ENCODE results near the gene KCNH1. TPM values are rescaled to one million over a fixed set of nuclear protein-coding genes. Genes with fewer than 3 reads are reported as not detected.

KCNH1 gene
- total and polyA plus RNA-seq, 2 donors = 0.62 to 0.85 TPM

GRCh38 chr1:210949489-210949888, 184.5 kb downstream of the KCNH1 start:
- no peaks in the 10 kb centered on the region for H3K9me3 ChIP-seq (ENCODE audit: control insufficient read depth in 2 of 2, insufficient read depth in 1 of 2, low read length in 1 of 2)
- no peak overlapping the region for H3K27ac ChIP-seq (ENCODE audit: low read depth in 1 of 2, low read length in 1 of 2)
- WGBS = 89% methylated on average over 7 of the region's 7 CpGs
- no peaks in the 10 kb centered on the region for H3K27me3 ChIP-seq (ENCODE audit: control insufficient read depth in 2 of 2, insufficient read depth in 1 of 2, low read length in 1 of 2)
- no peak for DNase-seq (ENCODE audit: low read depth in 6 of 9, low spot score in 9 of 9)
- no peaks in the 10 kb centered on the region for H3K36me3 ChIP-seq (ENCODE audit: control insufficient read depth in 2 of 2, insufficient read depth in 2 of 2, low read length in 1 of 2)
- H3K4me3 ChIP-seq (ENCODE audit: low read length in 2 of 2) = no peak overlapping the region
- no peaks in the 10 kb centered on the region for H3K4me1 ChIP-seq (ENCODE audit: control insufficient read depth in 2 of 2, insufficient read depth in 2 of 2, low read length in 2 of 2)

- H3K36me3 ChIP-seq (ENCODE audit: control insufficient read depth in 2 of 2, insufficient read depth in 2 of 2, low read length in 1 of 2) = no peaks in the 10 kb centered on the region
Measured at GRCh38 chr1:210949039-210949438, 184.9 kb downstream of the KCNH1 start.

GRCh38 chr1:210944252-210944651, 189.7 kb downstream of the KCNH1 start:
- Histone ChIP-seq H3K9me3 (ENCODE audit: control insufficient read depth in 2 of 2, insufficient read depth in 1 of 2, low read length in 1 of 2) (no peaks in the 10 kb centered on the region), H3K4me1 (ENCODE audit: control insufficient read depth in 2 of 2, insufficient read depth in 2 of 2, low read length in 2 of 2) (no peaks in the 10 kb centered on the region), H3K27ac (ENCODE audit: low read depth in 1 of 2, low read length in 1 of 2) (no peak overlapping the region), H3K27me3 (ENCODE audit: control insufficient read depth in 2 of 2, insufficient read depth in 1 of 2, low read length in 1 of 2) (no peaks in the 10 kb centered on the region), H3K36me3 (ENCODE audit: control insufficient read depth in 2 of 2, insufficient read depth in 2 of 2, low read length in 1 of 2) (no peaks in the 10 kb centered on the region), H3K4me3 (ENCODE audit: low read length in 2 of 2) (no peak overlapping the region)
- no peak for DNase-seq (ENCODE audit: low read depth in 6 of 9, low spot score in 9 of 9)
- WGBS = 43% methylated on average over 2 of the region's 2 CpGs

More at GRCh38 chr1:210949039-210949438, 184.9 kb downstream of the KCNH1 start:
- H3K4me3 ChIP-seq (ENCODE audit: low read length in 2 of 2) = no peak overlapping the region
- no peak overlapping the region for H3K27ac ChIP-seq (ENCODE audit: low read depth in 1 of 2, low read length in 1 of 2)
- DNase-seq (ENCODE audit: low read depth in 6 of 9, low spot score in 9 of 9) = no peak
- no peaks in the 10 kb centered on the region for H3K9me3 ChIP-seq (ENCODE audit: control insufficient read depth in 2 of 2, insufficient read depth in 1 of 2, low read length in 1 of 2)
- WGBS = 91% methylated on average over 2 of the region's 2 CpGs
- no peaks in the 10 kb centered on the region for H3K27me3 ChIP-seq (ENCODE audit: control insufficient read depth in 2 of 2, insufficient read depth in 1 of 2, low read length in 1 of 2)
- no peaks in the 10 kb centered on the region for H3K4me1 ChIP-seq (ENCODE audit: control insufficient read depth in 2 of 2, insufficient read depth in 2 of 2, low read length in 2 of 2)

GRCh38 chr1:210942513-210942912, 191.4 kb downstream of the KCNH1 start:
- no peak overlapping the region for H3K27ac ChIP-seq (ENCODE audit: low read depth in 1 of 2, low read length in 1 of 2)
- no peak for DNase-seq (ENCODE audit: low read depth in 6 of 9, low spot score in 9 of 9)
- H3K27me3 ChIP-seq (ENCODE audit: control insufficient read depth in 2 of 2, insufficient read depth in 1 of 2, low read length in 1 of 2) = no peaks in the 10 kb centered on the region
- H3K9me3 ChIP-seq (ENCODE audit: control insufficient read depth in 2 of 2, insufficient read depth in 1 of 2, low read length in 1 of 2) = no peaks in the 10 kb centered on the region
- 96% methylated on average over 2 of the region's 2 CpGs for WGBS
- H3K4me3 ChIP-seq (ENCODE audit: low read length in 2 of 2) = no peak overlapping the region
- no peaks in the 10 kb centered on the region for H3K36me3 ChIP-seq (ENCODE audit: control insufficient read depth in 2 of 2, insufficient read depth in 2 of 2, low read length in 1 of 2)
- H3K4me1 ChIP-seq (ENCODE audit: control insufficient read depth in 2 of 2, insufficient read depth in 2 of 2, low read length in 2 of 2) = no peaks in the 10 kb centered on the region

- 35% methylated on average over 1 of the region's 1 CpG for WGBS
- no peak overlapping the region for H3K27ac ChIP-seq (ENCODE audit: low read depth in 1 of 2, low read length in 1 of 2)
- no peaks in the 10 kb centered on the region for H3K4me1 ChIP-seq (ENCODE audit: control insufficient read depth in 2 of 2, insufficient read depth in 2 of 2, low read length in 2 of 2)
- no peak overlapping the region for H3K4me3 ChIP-seq (ENCODE audit: low read length in 2 of 2)
- no peaks in the 10 kb centered on the region for H3K27me3 ChIP-seq (ENCODE audit: control insufficient read depth in 2 of 2, insufficient read depth in 1 of 2, low read length in 1 of 2)
- no peaks in the 10 kb centered on the region for H3K9me3 ChIP-seq (ENCODE audit: control insufficient read depth in 2 of 2, insufficient read depth in 1 of 2, low read length in 1 of 2)
- no peaks in the 10 kb centered on the region for H3K36me3 ChIP-seq (ENCODE audit: control insufficient read depth in 2 of 2, insufficient read depth in 2 of 2, low read length in 1 of 2)
- peak in 3 of 9 donors; percentile 7 to 22 (median 12) for DNase-seq (ENCODE audit: low read depth in 6 of 9, low spot score in 9 of 9)
Measured at GRCh38 chr1:210940081-210940617, 193.8 kb downstream of the KCNH1 start.

GRCh38 chr1:210938416-210938925, 195.5 kb downstream of the KCNH1 start:
- WGBS = 97% methylated on average over 3 of the region's 3 CpGs
- no peak overlapping the region for H3K4me3 ChIP-seq (ENCODE audit: low read length in 2 of 2)
- no peaks in the 10 kb centered on the region for H3K27me3 ChIP-seq (ENCODE audit: control insufficient read depth in 2 of 2, insufficient read depth in 1 of 2, low read length in 1 of 2)
- DNase-seq (ENCODE audit: low read depth in 6 of 9, low spot score in 9 of 9) = no peak
- H3K36me3 ChIP-seq (ENCODE audit: control insufficient read depth in 2 of 2, insufficient read depth in 2 of 2, low read length in 1 of 2) = no peaks in the 10 kb centered on the region
- H3K4me1 ChIP-seq (ENCODE audit: control insufficient read depth in 2 of 2, insufficient read depth in 2 of 2, low read length in 2 of 2) = no peaks in the 10 kb centered on the region
- no peak overlapping the region for H3K27ac ChIP-seq (ENCODE audit: low read depth in 1 of 2, low read length in 1 of 2)
- no peaks in the 10 kb centered on the region for H3K9me3 ChIP-seq (ENCODE audit: control insufficient read depth in 2 of 2, insufficient read depth in 1 of 2, low read length in 1 of 2)

- DNase-seq (ENCODE audit: low read depth in 6 of 9, low spot score in 9 of 9) = no peak
- Histone ChIP-seq H3K27ac (ENCODE audit: low read depth in 1 of 2, low read length in 1 of 2) (no peak overlapping the region), H3K36me3 (ENCODE audit: control insufficient read depth in 2 of 2, insufficient read depth in 2 of 2, low read length in 1 of 2) (no peaks in the 10 kb centered on the region), H3K9me3 (ENCODE audit: control insufficient read depth in 2 of 2, insufficient read depth in 1 of 2, low read length in 1 of 2) (no peaks in the 10 kb centered on the region), H3K4me3 (ENCODE audit: low read length in 2 of 2) (no peak overlapping the region), H3K4me1 (ENCODE audit: control insufficient read depth in 2 of 2, insufficient read depth in 2 of 2, low read length in 2 of 2) (no peaks in the 10 kb centered on the region), H3K27me3 (ENCODE audit: control insufficient read depth in 2 of 2, insufficient read depth in 1 of 2, low read length in 1 of 2) (no peaks in the 10 kb centered on the region)
Measured at GRCh38 chr1:210937846-210938245, 196.1 kb downstream of the KCNH1 start.

- WGBS = 90% methylated on average over 4 of the region's 4 CpGs
- no peak for DNase-seq (ENCODE audit: low read depth in 6 of 9, low spot score in 9 of 9)
- Histone ChIP-seq H3K9me3 (ENCODE audit: control insufficient read depth in 2 of 2, insufficient read depth in 1 of 2, low read length in 1 of 2) (no peaks in the 10 kb centered on the region), H3K36me3 (ENCODE audit: control insufficient read depth in 2 of 2, insufficient read depth in 2 of 2, low read length in 1 of 2) (no peaks in the 10 kb centered on the region), H3K4me3 (ENCODE audit: low read length in 2 of 2) (no peak overlapping the region), H3K4me1 (ENCODE audit: control insufficient read depth in 2 of 2, insufficient read depth in 2 of 2, low read length in 2 of 2) (no peaks in the 10 kb centered on the region), H3K27me3 (ENCODE audit: control insufficient read depth in 2 of 2, insufficient read depth in 1 of 2, low read length in 1 of 2) (no peaks in the 10 kb centered on the region), H3K27ac (ENCODE audit: low read depth in 1 of 2, low read length in 1 of 2) (no peak overlapping the region)
Measured at GRCh38 chr1:210935905-210936304, 198.0 kb downstream of the KCNH1 start.

- Histone ChIP-seq H3K27ac (ENCODE audit: low read depth in 1 of 2, low read length in 1 of 2) (no peak overlapping the region), H3K4me3 (ENCODE audit: low read length in 2 of 2) (no peak overlapping the region), H3K4me1 (ENCODE audit: control insufficient read depth in 2 of 2, insufficient read depth in 2 of 2, low read length in 2 of 2) (no peaks in the 10 kb centered on the region), H3K9me3 (ENCODE audit: control insufficient read depth in 2 of 2, insufficient read depth in 1 of 2, low read length in 1 of 2) (no peaks in the 10 kb centered on the region), H3K27me3 (ENCODE audit: control insufficient read depth in 2 of 2, insufficient read depth in 1 of 2, low read length in 1 of 2) (no peaks in the 10 kb centered on the region), H3K36me3 (ENCODE audit: control insufficient read depth in 2 of 2, insufficient read depth in 2 of 2, low read length in 1 of 2) (no peaks in the 10 kb centered on the region)
- DNase-seq (ENCODE audit: low read depth in 6 of 9, low spot score in 9 of 9) = no peak
Measured at GRCh38 chr1:210932104-210932503, 201.8 kb downstream of the KCNH1 start.

GRCh38 chr1:210922666-210923065, 211.3 kb downstream of the KCNH1 start:
- no peaks in the 10 kb centered on the region for H3K36me3 ChIP-seq (ENCODE audit: control insufficient read depth in 2 of 2, insufficient read depth in 2 of 2, low read length in 1 of 2)
- H3K27me3 ChIP-seq (ENCODE audit: control insufficient read depth in 2 of 2, insufficient read depth in 1 of 2, low read length in 1 of 2) = no peaks in the 10 kb centered on the region
- DNase-seq (ENCODE audit: low read depth in 6 of 9, low spot score in 9 of 9) = no peak
- H3K4me3 ChIP-seq (ENCODE audit: low read length in 2 of 2) = no peak overlapping the region
- no peak overlapping the region for H3K27ac ChIP-seq (ENCODE audit: low read depth in 1 of 2, low read length in 1 of 2)
- H3K9me3 ChIP-seq (ENCODE audit: control insufficient read depth in 2 of 2, insufficient read depth in 1 of 2, low read length in 1 of 2) = peaks cover 0 to 5% of the 10 kb centered on the region in 2 donors
- no peaks in the 10 kb centered on the region for H3K4me1 ChIP-seq (ENCODE audit: control insufficient read depth in 2 of 2, insufficient read depth in 2 of 2, low read length in 2 of 2)
